Measurements from ENCODE around the gene TMEM19.

Gene TMEM19

DNA sequence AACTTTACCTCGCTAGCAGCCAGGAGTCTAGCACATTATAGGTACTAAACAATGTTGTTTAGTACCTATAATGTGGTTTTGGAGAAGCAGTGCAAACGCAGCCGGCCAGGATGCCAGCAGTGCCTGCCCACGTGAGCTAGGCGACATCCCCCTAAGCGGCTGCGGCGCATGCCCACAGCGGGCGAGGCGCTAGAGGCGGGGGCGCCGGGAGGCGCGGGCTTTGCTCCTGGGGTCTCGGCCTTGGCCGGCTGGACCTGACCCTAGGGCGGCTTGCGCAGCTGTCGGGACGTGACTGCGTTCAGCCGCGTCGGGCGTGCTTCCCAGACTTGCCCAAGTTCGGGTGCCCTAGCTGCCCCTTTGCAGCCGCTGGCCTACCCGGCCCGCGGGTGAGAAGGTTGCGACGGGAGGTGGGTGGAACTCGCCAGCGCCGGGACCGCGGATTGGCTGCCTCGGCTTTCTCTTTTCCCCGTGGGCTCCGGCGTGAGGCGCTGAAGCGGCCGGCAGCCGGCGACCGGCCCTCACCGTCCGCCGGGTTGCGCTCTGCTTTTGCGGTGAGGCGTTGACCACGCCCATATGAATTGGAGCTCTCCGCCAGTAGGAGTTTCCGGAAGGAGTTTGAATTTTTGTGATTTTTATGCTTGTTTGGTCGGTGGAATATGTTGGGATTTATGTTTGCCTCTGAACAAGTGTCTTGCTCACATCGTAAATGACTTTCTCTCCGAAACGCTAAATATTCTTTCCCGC lies at the start of gene TMEM19:
TSS of gene TMEM19 (plus strand) at position 169 of the 744 bp plus-strand sequence. CDS start 599 bp downstream, outside the sequence.
- DNase-seq (ENCODE audit: low read depth in 2 of 2) = peak; percentile 59 to 65

GRCh38 chr12:71636704-71637115 lies 49.2 kb upstream of the TMEM19 start:
- no peak for DNase-seq (ENCODE audit: low read depth in 2 of 2)

- DNase-seq (ENCODE audit: low read depth in 2 of 2) = no peak
Observed at GRCh38 chr12:71638499-71638898, 47.4 kb upstream of the TMEM19 start.

DNA sequence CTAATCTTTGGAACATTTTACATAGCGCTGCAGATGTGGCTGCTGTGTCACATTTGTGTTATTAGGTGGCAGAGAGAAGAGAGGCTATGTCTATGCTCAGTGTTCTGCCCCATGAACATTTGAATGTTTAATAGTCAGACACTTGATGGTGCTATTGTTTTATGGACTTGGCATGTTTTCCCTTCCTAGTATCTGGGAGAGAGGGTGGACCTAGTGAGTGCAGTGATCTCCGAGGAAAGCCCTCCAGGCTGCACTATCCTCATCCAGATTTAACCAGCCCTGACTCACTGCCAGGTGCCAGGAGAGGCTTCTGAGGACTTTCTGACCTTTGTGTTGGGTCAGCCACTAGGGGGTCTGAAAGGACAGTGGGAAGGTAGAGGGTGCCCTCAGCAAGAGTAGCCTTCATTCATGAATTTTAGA lies 46.5 kb upstream of the TMEM19 start:
- no peak for DNase-seq (ENCODE audit: low read depth in 2 of 2)

DNA sequence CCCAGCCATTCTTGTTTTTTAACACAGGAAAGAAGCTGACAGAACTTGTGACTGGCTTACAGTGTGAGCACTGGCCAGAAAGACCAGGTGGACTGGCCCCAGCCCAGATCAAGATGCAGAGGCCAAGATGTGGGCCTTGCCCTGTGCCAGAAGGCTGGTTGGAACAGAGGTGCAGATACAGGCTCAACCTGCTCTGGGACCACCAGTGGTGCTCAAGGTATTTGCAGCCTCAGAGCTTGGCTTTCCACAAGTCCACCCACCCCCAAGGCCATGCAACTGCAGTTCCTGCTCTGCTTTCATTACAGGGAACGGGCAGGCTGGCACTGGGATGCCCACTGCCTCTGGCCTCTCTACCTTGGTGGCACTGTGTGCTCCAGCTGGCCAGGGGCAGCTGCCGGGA lies 45.6 kb upstream of the TMEM19 start:
- DNase-seq (ENCODE audit: low read depth in 2 of 2) = no peak

DNA sequence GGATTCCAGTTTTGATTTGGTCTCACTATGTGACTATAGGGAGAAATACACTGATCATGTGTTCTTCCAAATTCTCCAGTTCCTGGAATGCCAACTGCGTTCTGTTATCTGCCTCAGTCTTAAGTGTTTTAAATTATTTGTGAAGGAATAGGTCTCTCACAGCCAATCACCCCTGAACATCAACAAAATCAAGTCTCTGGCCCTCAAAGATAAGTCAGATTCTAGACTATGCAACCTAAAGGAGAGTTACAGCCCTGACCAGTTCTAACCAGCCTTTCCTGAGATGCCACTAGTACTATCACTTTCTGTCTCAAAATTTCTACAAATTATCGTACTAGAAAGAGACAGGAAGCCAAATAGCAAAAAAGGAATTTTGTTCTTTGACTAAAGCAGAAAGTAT lies 44.5 kb upstream of the TMEM19 start:
- DNase-seq (ENCODE audit: low read depth in 2 of 2) = no peak

GRCh38 chr12:71642264-71642663 lies 43.6 kb upstream of the TMEM19 start:
- no peak for DNase-seq (ENCODE audit: low read depth in 2 of 2)

- DNase-seq (ENCODE audit: low read depth in 2 of 2) = no peak
Observed at GRCh38 chr12:71645268-71645667, 40.6 kb upstream of the TMEM19 start.

- DNase-seq (ENCODE audit: low read depth in 2 of 2) = no peak
Observed at GRCh38 chr12:71646512-71646911, 39.4 kb upstream of the TMEM19 start.

DNA sequence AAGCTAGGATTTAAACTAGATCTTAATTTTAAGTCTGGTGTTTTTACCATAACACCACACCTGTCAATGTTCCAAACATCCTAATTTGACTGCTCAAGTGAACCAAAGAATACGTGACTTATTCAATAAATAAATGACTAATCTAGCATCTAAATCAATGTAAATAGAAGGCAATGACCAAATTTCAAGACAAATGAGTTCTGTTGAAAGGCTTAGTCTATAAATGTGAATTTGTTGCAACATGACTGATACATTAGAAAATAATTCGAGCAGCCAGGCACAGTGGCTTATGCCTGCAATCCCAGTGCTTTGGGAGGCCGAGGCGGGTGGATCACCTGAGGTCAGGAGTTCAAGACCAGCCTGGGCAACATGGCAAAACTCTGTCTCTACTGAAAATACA lies 37.3 kb upstream of the TMEM19 start:
- DNase-seq (ENCODE audit: low read depth in 2 of 2) = no peak

- DNase-seq (ENCODE audit: low read depth in 2 of 2) = no peak
Observed at GRCh38 chr12:71649401-71649800, 36.5 kb upstream of the TMEM19 start.

GRCh38 chr12:71652656-71653055 lies 33.2 kb upstream of the TMEM19 start:
- DNase-seq (ENCODE audit: low read depth in 2 of 2) = no peak

DNA sequence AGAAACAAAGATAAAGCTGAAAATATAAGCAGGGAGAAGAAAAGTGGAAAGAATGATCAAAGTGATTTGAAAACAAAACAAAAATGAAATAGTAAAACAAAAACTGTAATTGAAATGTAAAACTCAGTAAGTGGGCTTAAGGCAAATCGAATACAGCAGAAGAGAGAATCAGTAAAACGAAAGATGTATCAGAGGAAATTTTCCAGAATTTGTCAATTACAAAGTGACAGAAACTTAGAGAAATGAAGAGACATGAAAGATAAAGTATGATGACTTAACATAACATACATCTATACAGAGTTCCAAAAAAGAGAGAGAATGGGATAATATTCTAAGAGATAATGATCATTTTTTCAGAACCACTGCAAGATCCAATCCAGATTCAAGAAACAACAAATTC lies 32.7 kb upstream of the TMEM19 start:
- no peak for DNase-seq (ENCODE audit: low read depth in 2 of 2)

DNA sequence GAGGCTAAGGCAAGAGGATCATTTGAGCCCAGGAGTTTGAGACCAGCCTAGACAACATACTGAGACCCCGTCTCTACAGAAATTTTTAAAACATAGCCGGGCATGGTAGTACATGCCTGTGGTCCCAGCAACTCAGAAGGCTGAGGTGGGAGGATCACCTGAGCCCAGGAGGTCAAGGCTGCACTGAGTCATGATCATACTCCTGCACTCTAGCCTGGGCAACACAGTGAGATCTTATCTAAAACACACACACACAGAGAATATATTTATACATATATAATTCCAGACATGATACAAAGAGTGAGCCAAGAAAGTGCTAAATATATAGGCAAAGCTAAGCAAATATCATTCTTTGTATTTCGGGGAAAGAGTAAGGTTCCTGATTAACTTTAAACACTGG lies 31.7 kb upstream of the TMEM19 start:
- no peak for DNase-seq (ENCODE audit: low read depth in 2 of 2)

GRCh38 chr12:71655495-71655894 lies 30.4 kb upstream of the TMEM19 start:
- DNase-seq (ENCODE audit: low read depth in 2 of 2) = no peak

DNA sequence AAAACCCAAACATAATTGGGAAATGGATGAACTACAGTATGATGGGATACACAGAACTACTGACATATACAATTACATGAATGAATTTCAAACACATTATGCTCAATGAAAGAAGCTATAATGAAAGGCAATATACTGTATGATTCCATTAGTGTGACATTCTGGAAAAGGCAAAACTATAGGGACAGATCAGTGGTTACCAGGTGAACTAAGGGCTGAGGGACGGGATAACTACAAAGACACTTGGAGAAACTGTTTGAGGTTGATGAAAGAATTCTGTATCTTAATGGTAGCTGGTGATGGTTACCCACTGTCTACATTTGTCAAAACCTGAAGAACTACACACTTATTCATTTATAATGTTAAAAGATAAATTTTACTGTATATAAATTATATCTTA lies 30.0 kb upstream of the TMEM19 start:
- DNase-seq (ENCODE audit: low read depth in 2 of 2) = no peak

DNA sequence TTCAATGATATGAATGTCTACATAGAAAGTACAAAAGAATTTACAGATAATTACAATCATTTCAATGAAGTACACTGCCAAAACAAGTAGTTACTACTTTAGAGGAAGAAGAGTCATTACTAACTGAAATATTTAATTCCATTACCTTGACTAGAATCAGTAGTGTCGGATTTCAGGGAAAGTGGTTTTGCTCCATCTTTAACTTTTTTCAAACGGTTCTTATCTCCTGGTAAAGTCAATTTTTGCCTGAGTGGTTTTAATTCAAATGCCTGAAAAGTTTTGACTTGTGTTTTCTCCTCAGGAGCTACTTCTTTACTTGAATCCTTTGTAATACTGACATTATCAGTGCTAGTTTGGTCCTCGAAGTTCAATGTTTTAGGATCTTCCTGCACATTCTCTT lies 29.1 kb upstream of the TMEM19 start:
- no peak for DNase-seq (ENCODE audit: low read depth in 2 of 2)

GRCh38 chr12:71661977-71662530 lies 23.8 kb upstream of the TMEM19 start:
- DNase-seq (ENCODE audit: low read depth in 2 of 2) = no peak

DNA sequence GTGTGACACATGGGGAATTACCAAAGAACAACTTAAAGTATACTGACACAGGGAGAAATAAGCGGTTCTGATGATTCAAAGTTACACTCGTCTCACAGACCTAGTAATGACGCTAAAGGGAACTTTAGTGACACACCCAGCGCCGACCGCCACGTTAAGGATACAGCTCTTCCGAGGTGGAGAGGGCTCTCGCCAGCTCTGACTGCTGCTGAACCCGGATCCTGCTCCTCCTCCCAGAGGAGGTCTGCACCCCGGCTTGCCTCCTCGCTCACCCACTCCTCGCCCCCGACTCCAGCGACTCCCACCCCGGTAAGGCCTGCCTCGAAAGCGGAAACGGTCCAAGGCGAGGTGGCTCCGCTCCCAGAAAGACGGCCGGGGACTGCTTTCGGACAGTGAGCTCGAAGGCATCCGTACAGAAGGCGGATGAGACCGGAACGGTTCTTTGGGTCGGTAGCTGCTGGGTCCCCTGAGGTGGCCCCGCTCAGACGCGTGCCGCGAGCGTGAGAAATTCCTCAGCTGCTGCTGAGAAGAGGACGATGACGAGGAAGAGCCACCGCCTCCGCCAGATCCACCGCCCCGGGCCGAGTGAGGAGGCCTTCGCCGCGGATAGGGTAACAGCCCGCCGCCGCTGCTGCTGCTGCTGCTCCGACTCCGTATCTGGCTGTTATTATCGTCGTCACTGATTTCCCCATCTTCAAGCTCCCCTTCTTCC lies 22.9 kb upstream of the TMEM19 start:
- DNase-seq (ENCODE audit: low read depth in 2 of 2) = peak; percentile 45 to 65

- DNase-seq (ENCODE audit: low read depth in 2 of 2) = peak; percentile 75 to 90
Observed at GRCh38 chr12:71663561-71664410, 22.1 kb upstream of the TMEM19 start, which contains the start of the genes THAP2 and ZFC3H1. THAP2 (plus strand) TSS chr12:71664301; CDS start chr12:71664510, 209 bp downstream. ZFC3H1 (minus strand) TSS chr12:71663848; CDS start chr12:71663610, 238 bp downstream.

DNA sequence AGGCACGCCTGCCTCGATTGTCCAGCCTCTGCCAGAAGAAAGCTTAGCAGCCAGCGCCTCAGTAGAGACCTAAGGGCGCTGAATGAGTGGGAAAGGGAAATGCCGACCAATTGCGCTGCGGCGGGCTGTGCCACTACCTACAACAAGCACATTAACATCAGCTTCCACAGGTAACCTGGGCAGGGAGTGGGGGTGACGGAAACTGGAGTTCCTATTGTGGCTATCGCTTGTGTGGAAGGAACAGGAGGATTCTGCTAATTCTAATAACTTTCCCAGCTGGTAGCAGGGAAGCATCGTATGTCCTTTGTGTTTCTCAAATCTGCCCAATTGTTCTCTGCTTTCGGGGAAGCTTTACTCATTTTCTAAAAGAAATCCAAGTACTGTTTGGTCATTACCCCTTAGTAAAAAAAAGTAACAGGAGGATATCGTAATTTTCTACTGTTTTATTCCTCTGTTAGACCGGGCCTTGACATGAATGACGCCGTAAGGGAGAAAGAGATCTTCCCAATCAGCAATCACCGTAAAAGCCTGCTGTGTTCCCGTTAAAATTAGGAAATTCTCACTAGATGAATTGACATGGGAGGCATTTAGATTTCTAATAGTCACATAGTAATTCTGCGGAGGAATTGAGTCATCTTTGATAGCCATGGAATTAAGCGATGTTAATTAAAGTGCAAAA lies 21.3 kb upstream of the TMEM19 start:
- no peak for DNase-seq (ENCODE audit: low read depth in 2 of 2)

Measured in activated CD8-positive, alpha-beta memory T cell treated with anti-CD3 and anti-CD28 coated beads for 4 hours (primary cell).